SK-N-SH treated with all-trans-retinoic acid at 6 μM for 48 hours (cell line): ENCODE data around the gene MEAF6.
A peak's percentile ranks its signal among the peaks of the same experiment; 100 is the strongest.

Experiments
- ATAC-seq: fragments of 200-7000 bp; cut with Tn5 transposase; 3 replicates; pipeline ENCODE4 v1.9.1; 2020; ENCODE audit warnings: mild to moderate bottlenecking, moderate library complexity
- ARNTL ChIP-seq: fragments of 450-650 bp; formaldehyde crosslinking; IDR thresholded peaks from 2 replicates; pipeline ENCODE4 v1.5.0; 2020; ENCODE audit warnings: low read depth, mild to moderate bottlenecking, moderate library complexity, borderline replicate concordance
- BACH2 ChIP-seq: fragments of 250-450 bp; sonication (Bioruptor Pico); IDR thresholded peaks from 2 replicates; pipeline ENCODE4 v1.9.0; 2021; ENCODE audit warnings: mild to moderate bottlenecking, borderline replicate concordance
- CSDC2 ChIP-seq: fragments of 250-450 bp; sonication (Bioruptor Pico); IDR thresholded peaks from 2 replicates; pipeline ENCODE4 v1.5.0; 2020; ENCODE audit warnings: mild to moderate bottlenecking, moderate library complexity
- CSRNP3 ChIP-seq: fragments of 250-450 bp; sonication (Bioruptor Pico); IDR thresholded peaks from 2 replicates; pipeline ENCODE4 v1.5.1; 2021; ENCODE audit warnings: mild to moderate bottlenecking, moderate library complexity
- ESRRG ChIP-seq: fragments of 250-450 bp; sonication (Bioruptor Pico); IDR thresholded peaks from 2 replicates; pipeline ENCODE4 v1.6.1; 2021; ENCODE audit warnings: mild to moderate bottlenecking
- GLIS3 ChIP-seq: fragments of 250-450 bp; sonication (Bioruptor Pico); IDR thresholded peaks from 2 replicates; pipeline ENCODE4 v1.5.0; 2020; ENCODE audit warnings: mild to moderate bottlenecking, moderate library complexity
- ISL1 ChIP-seq: fragments of 250-450 bp; sonication (Bioruptor Pico); IDR thresholded peaks from 2 replicates; pipeline ENCODE4 v2.1.2; 2022; ENCODE audit warnings: mild to moderate bottlenecking, moderate library complexity
- OSR1 ChIP-seq: fragments of 250-450 bp; sonication (Bioruptor Pico); IDR thresholded peaks from 2 replicates; pipeline ENCODE4 v1.8.0; 2022; ENCODE audit warnings: moderate library complexity, mild to moderate bottlenecking, inconsistent platforms
- PATZ1 ChIP-seq: fragments of 250-450 bp; sonication (Bioruptor Pico); IDR thresholded peaks from 2 replicates; pipeline ENCODE4 v1.8.0; 2020; ENCODE audit warnings: mild to moderate bottlenecking, moderate library complexity, borderline replicate concordance
- PPARA ChIP-seq: fragments of 250-450 bp; sonication (Bioruptor Pico); IDR thresholded peaks from 2 replicates; pipeline ENCODE4 v1.5.0; 2020; ENCODE audit warnings: mild to moderate bottlenecking, borderline replicate concordance
- SNAI2 ChIP-seq: fragments of 250-450 bp; sonication (Bioruptor Pico); IDR thresholded peaks from 2 replicates; pipeline ENCODE4 v1.5.0; 2020; ENCODE audit warnings: mild to moderate bottlenecking, moderate library complexity
- TCF4 ChIP-seq: fragments of 250-450 bp; sonication (Bioruptor Pico); IDR thresholded peaks from 2 replicates; pipeline ENCODE4 v1.8.0; 2021; ENCODE audit warnings: mild to moderate bottlenecking, moderate library complexity, borderline replicate concordance
- TOX ChIP-seq: fragments of 250-450 bp; sonication (Bioruptor Pico); IDR thresholded peaks from 2 replicates; pipeline ENCODE4 v1.8.0; 2021; ENCODE audit warnings: mild to moderate bottlenecking, moderate library complexity, borderline replicate concordance
- TSHZ2 ChIP-seq: fragments of 250-450 bp; sonication (Bioruptor Pico); IDR thresholded peaks from 2 replicates; pipeline ENCODE4 v1.5.0; 2020; ENCODE audit warnings: mild to moderate bottlenecking, moderate library complexity
- ZC3H10 ChIP-seq: fragments of 250-450 bp; sonication (Bioruptor Pico); IDR thresholded peaks from 2 replicates; pipeline ENCODE4 v1.5.1; 2021; ENCODE audit warnings: mild to moderate bottlenecking, moderate library complexity
- ZFP3 ChIP-seq: fragments of 250-450 bp; sonication (Bioruptor Pico); IDR thresholded peaks from 2 replicates; pipeline ENCODE4 v1.5.0; 2020; ENCODE audit warnings: mild to moderate bottlenecking, moderate library complexity
- ZNF565 ChIP-seq: fragments of 450-650 bp; formaldehyde crosslinking; conservative IDR thresholded peaks from 2 replicates; pipeline ENCODE4 v1.5.0; 2020; ENCODE audit warnings: low read depth, mild to moderate bottlenecking, moderate library complexity
- ZNF70 ChIP-seq: fragments of 450-650 bp; formaldehyde crosslinking; IDR thresholded peaks from 2 replicates; pipeline ENCODE4 v1.5.0; 2020; ENCODE audit warnings: mild to moderate bottlenecking, moderate library complexity
- ZNF8 ChIP-seq: fragments of 450-650 bp; formaldehyde crosslinking; IDR thresholded peaks from 2 replicates; pipeline ENCODE4 v1.5.0; 2020; ENCODE audit warnings: mild to moderate bottlenecking, moderate library complexity
- TF ChIP-seq, protein P1 (sequence below): fragments of 250-450 bp; sonication (Bioruptor Pico); IDR thresholded peaks from 2 replicates; pipeline ENCODE4 v1.5.1; 2020; ENCODE audit warnings: low read depth, mild to moderate bottlenecking, moderate library complexity
- TF ChIP-seq, protein P2 (sequence below): fragments of 250-450 bp; sonication (Bioruptor Pico); IDR thresholded peaks from 2 replicates; pipeline ENCODE4 v1.8.0; 2021; ENCODE audit warnings: low read depth, mild to moderate bottlenecking, moderate library complexity, borderline replicate concordance

The MEAF6 gene

DNA sequence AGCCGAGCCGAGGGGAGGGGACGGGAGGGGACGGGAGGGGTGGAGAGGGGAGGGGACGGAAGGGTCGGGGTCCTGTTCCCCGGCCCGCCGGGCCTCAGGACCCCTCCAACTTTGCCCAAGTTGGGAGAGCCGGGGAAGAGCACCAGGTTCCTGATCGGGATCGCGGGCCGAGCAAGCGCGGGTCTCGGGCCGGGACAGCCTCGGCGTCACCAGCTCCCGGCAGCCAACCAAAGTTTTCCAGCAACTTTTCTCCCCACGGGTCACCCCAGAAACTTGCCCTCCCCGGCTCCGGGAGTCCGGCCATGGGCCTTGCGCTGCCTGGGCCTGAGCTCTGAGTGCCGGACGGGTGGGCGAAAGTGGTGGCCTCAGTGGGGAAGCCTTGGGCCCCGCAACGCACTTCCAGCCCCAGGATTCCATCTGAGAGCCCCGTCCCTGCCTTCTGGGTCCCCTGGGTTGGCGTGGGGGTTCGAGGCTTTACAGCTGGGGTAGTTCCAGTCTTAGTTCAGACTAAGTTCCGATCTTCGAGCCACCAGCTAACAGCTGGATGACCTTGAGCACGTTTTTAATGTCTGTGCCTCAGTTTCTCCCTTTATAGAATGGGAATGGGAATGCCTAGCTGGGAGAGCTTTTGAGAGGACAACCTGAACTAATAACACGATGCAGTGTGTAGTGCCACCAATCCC lies 39.7 kb downstream of the MEAF6 start:
- no peak for TF ChIP-seq GLIS3 (CRISPR knock-in tag)
- TF ChIP-seq ESRRG (CRISPR knock-in tag) = no peak
- no peak for TF ChIP-seq BACH2 (CRISPR knock-in tag)
- no peak for TF ChIP-seq ZC3H10 (CRISPR knock-in tag)
- no peak for TF ChIP-seq CSDC2 (CRISPR knock-in tag)
- TF ChIP-seq ZFP3 (CRISPR knock-in tag) = no peak
- TF ChIP-seq PPARA (CRISPR knock-in tag) = no peak
- TF ChIP-seq, protein P1, sequence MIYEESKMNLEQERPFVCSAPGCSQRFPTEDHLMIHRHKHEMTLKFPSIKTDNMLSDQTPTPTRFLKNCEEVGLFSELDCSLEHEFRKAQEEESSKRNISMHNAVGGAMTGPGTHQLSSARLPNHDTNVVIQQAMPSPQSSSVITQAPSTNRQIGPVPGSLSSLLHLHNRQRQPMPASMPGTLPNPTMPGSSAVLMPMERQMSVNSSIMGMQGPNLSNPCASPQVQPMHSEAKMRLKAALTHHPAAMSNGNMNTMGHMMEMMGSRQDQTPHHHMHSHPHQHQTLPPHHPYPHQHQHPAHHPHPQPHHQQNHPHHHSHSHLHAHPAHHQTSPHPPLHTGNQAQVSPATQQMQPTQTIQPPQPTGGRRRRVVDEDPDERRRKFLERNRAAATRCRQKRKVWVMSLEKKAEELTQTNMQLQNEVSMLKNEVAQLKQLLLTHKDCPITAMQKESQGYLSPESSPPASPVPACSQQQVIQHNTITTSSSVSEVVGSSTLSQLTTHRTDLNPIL (CRISPR knock-in tag) = no peak
- no peak for TF ChIP-seq ZNF70 (CRISPR knock-in tag)
- no peak for TF ChIP-seq ARNTL (CRISPR knock-in tag)
- TF ChIP-seq TSHZ2 (CRISPR knock-in tag) = no peak
- TF ChIP-seq CSRNP3 (CRISPR knock-in tag) = no peak
- no peak for TF ChIP-seq TCF4 (CRISPR knock-in tag)
- TF ChIP-seq ISL1 (CRISPR knock-in tag) = no peak
- no peak for TF ChIP-seq ZNF565 (CRISPR knock-in tag)
- no peak for TF ChIP-seq SNAI2
- no peak for TF ChIP-seq ZNF8
- no peak for TF ChIP-seq TOX (CRISPR knock-in tag)
- TF ChIP-seq, protein P2, sequence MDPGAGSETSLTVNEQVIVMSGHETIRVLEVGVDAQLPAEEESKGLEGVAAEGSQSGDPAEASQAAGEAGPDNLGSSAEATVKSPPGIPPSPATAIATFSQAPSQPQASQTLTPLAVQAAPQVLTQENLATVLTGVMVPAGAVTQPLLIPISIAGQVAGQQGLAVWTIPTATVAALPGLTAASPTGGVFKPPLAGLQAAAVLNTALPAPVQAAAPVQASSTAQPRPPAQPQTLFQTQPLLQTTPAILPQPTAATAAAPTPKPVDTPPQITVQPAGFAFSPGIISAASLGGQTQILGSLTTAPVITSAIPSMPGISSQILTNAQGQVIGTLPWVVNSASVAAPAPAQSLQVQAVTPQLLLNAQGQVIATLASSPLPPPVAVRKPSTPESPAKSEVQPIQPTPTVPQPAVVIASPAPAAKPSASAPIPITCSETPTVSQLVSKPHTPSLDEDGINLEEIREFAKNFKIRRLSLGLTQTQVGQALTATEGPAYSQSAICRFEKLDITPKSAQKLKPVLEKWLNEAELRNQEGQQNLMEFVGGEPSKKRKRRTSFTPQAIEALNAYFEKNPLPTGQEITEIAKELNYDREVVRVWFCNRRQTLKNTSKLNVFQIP (CRISPR knock-in tag) = no peak
- no peak for TF ChIP-seq PATZ1 (CRISPR knock-in tag)
- ATAC-seq = no peak

GRCh38 chr1:37474046-37474696 lies 40.4 kb downstream of the MEAF6 start, which contains the start of gene ZC3H12A:
TSS of gene ZC3H12A (plus strand) at chr1:37474580. CDS start at chr1:37475497, 917 bp downstream.
- ATAC-seq = peak; percentile 50
- no peak for TF ChIP-seq PPARA (CRISPR knock-in tag)
- no peak for TF ChIP-seq TSHZ2 (CRISPR knock-in tag)
- TF ChIP-seq TOX (CRISPR knock-in tag) = no peak
- TF ChIP-seq ZC3H10 (CRISPR knock-in tag) = no peak
- no peak for TF ChIP-seq ZNF8
- TF ChIP-seq ARNTL (CRISPR knock-in tag) = no peak
- no peak for TF ChIP-seq BACH2 (CRISPR knock-in tag)
- TF ChIP-seq ZNF70 (CRISPR knock-in tag) = no peak
- TF ChIP-seq CSDC2 (CRISPR knock-in tag) = no peak
- TF ChIP-seq TCF4 (CRISPR knock-in tag) = no peak
- no peak for TF ChIP-seq ESRRG (CRISPR knock-in tag)
- TF ChIP-seq, protein P1 (CRISPR knock-in tag) = no peak
- TF ChIP-seq OSR1 (CRISPR knock-in tag) = no peak
- TF ChIP-seq, protein P2 (CRISPR knock-in tag) = no peak
- no peak for TF ChIP-seq GLIS3 (CRISPR knock-in tag)
